Activated naive CD8-positive, alpha-beta T cell treated with anti-CD3 and anti-CD28 coated beads, Interleukin-2, amount 50 U/mL, for 16 hours (primary cell): ENCODE results near the gene EFR3B.
"Not testable (repeated sequence)": the region's sequence is repeated elsewhere in the genome, so short reads cannot be mapped to it uniquely, and the experiment has no call there.

Experiments
- DNase-seq: peaks from one replicate; pipeline ENCODE4 v3.0.0-alpha.2; 2020; ENCODE audit warnings: low read depth, low spot score

The EFR3B gene

DNA sequence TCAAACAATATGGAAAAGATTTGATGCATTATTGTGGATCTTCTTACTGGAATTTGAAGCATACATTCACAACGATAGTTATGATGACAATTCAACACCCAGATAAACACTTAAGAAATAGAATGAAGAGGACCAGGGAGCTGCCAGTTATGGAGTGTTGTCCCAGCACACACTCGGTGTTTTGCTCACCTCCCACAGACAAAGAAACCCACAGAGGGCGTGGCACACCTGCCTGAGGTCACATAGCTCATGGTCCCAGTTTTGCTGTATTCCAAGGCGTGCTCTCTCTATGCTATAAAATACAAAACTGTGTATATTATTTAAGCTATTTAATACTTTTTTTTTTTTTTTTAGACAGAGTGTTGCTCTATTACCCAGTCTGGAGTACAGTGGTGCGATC is 31.1 kb downstream of the EFR3B start:
- no peak for DNase-seq

DNA sequence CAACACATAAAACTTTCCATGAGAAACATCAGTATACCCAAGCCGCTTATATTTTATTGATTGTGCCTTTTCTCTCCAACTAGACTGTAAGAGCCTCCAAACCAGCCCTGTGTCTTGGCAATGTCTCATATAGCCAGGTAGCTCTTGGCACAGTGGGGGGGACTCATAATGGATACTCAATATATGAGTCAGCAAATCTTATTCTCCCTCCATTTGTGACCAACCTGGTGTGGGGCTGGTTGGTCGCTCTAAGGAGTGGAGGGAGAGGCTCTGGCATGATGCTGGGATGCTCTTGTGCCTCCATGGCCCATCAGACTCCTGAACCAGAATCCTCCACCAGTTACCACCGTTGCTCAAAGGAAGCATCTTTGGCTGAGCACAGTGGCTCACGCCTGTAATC is 32.0 kb downstream of the EFR3B start:
- DNase-seq, result no peak

DNA sequence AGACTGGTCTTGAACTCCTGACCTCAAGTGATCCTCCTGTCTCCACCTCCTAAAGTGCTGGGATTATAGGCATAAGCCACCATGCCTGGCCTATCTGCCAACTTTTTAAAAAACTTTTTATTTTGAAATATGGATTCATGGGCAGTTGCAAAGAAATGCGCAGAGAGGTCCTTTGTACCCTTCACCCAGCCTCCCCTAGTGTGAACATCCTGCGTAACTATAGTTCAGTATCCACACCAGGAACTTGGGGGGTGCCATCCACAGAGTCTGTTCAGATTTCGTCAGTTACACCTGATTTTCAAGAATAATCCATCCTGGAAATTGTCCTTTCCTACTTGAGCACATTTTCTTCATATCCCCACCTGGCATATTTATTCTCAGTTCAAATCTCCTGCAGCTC is 33.0 kb downstream of the EFR3B start:
- DNase-seq, result no peak

DNA sequence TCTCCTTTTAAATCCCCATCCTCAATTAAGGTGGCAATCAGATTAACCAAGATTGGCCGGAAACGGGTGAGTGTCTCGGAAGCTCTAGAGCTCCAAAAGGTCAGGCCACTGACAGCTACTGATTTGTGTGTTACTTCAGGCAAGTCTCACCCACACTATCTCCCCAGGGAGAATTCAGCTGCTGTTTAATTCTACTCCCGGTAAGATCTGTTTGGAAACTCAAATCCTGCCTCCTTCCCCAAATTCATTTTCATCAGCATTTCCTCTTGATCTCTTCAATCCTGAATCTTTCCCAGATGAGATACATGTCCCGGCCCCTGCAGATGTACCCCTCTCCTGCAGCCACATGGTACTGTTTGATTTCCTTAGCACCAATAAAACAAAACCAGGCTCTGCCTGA is 34.9 kb downstream of the EFR3B start:
- DNase-seq, result no peak

- no peak for DNase-seq
These were observed 35.9 kb downstream of the EFR3B start for GRCh38 chr2:25077789-25078169.

GRCh38 chr2:25078170-25079049 is 36.5 kb downstream of the EFR3B start:
- DNase-seq, result no peak

DNA sequence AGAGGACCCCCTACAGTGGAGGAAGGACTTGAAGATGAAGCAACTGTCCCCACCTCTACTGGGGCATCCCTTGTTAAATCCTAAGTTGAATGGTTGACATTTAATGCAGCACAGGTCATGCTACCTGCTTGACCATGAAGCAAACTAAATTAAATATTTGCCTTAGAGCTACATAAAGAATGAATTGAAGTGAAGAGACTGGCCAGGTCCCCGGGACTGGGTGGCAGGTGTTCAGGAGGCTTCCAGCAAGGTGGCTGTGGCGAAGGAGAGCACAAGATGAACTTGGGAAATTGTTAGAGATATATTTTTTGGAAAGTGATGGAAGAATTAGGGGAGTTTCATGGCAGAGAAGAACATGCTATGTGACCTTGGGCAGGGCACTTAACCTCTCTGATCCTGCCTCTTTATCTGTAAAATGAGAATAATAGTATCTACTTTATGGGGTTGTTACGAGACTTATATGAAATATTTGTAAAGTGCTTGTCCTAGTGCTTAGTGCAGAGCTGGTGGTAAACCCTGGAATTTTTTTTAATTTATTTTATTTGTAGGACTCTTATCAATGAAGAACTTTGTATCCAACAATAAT is 37.3 kb downstream of the EFR3B start:
- DNase-seq, result no peak

- no peak for DNase-seq
These were observed 39.4 kb downstream of the EFR3B start for GRCh38 chr2:25081237-25081790.

DNA sequence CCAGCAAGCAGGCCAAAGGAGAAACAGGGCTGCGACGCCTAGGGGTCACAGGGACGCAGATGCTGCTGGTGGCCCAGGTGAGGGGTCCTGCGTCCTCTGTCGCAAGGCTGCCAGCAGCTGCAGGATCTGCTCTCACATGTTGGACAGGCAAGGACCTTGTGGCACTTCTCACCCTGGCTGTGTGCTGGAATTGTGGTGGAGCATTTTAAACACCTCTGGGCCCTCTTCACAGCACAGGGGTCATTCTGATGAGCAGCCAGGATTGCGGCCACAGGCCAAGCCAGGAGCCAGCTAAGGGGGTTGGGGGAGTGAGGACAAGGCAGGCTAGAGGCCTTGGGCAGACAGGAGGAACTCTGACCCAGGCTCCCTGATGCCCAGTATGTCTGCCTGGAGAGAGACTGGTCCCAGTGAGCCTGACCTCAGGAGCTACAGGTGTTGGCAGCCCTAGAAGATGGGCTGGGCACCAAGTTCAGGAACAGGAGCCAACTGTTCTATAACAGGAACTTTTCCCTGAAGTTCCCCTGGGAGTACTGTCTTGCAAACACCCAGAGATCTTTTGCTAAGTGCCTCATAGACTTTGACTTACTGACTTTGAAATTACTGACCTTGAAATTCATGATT is 40.2 kb downstream of the EFR3B start:
- DNase-seq, result no peak

DNA sequence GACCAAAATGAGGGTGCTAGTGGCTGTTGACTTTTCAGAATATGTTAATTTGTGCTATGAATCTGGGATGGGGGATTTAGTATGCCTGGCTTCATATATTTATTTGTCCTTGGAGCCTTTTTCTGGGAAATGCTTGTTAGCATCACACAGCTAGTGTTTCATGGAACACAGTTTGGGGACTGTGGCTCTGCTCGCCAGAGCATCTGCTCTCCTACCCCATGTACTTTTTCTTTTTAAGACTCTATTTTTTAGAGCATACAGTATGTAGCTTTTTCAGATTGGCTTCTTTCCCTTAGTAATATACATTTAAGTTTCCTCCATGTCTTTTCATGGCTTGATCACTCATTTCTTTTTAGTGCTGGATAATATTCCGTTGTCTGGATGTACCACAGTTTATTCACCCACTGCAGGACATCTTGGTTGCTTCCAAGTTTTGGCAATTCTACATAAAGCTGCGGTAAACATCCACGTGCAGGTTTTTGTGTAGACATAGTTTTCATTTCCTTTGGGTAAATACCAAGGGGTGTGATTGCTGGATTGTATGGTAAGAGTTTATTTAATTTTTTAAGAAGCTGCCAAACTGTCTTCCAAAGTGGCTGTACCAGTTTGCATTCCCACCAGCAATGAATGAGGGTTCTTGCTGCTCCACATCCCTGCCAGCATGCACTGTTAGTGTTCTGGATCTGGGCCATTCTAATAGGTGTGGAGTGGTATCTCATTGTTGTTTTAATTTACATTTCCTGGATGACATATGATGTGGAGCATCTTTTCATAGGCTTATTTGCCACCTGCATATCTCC is 44.1 kb downstream of the EFR3B start:
- DNase-seq, result no peak

DNA sequence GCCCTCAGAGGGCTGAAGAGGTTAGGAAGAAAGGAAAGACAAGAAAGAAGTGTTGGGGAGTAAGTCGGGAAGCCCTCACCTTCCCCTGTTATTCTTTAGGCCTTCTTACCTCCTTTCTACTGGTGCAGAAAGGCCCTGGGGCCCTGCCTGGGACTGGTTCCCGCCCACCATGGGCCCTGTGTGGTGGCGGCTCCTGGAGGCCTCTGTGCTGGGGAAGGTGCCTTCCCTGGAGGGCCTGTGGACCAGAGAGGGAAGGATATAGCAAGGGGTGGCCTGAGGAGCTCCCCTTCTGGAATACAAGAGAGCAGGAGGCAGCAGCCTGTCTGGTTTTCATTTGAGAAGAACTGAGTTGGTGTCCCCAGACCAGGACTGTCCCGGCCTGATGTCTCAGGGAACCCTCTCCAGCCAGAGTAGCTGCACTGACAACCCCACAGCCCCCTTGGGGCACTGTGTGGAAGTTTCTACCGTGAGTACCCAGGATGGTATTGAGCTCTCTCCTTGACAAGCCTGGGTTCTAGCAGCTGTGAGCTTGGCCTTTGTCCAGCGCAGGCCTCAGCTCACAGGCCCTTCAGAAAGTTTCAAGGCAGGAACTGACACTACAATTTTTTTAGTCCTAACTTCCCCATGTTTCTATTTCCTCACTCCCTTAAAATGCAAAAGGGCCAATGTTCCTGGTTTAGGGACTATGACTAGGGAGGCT is 47.1 kb downstream of the EFR3B start:
- no peak for DNase-seq

DNA sequence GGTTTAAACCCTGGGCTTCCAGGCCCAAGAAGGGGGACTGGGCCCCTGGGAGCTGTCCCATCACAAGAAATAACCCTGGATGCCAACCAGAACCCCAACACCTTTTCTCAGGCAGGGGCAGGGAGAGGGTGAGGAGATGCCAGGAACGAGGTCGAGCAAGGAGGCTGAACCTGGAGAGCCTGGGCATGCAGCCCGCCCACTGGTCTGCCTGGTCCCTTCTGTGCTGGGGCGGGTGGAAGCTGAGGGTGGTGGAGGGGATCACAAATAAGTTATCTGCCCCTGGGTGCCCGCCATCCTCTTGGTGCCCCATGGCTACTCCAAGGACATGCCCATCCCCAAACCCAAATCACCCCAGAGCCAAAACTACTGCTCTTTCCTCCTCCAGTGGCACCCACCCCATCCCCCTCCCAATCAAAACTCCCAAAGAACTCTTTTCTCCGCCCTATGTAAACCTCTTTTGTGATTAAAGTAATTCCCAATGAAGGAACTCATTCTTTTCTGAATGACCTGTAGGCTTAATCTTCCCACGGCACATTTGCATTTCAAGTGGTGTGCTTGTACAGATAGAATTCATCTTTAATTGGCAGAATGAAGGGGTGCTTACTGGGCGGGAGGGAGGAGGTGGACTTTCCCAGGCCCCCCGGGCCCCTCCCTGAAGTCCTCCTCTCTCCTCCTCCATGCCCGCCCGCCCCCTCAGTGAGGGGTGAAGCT is 47.9 kb downstream of the EFR3B start:
- no peak for DNase-seq

GRCh38 chr2:25090801-25091200 is 48.9 kb downstream of the EFR3B start:
- DNase-seq, result no peak

- DNase-seq, result no peak
These were observed 49.4 kb downstream of the EFR3B start for GRCh38 chr2:25091265-25091664.

- DNase-seq, result no peak
These were observed 56.2 kb downstream of the EFR3B start for GRCh38 chr2:25098056-25098455.

GRCh38 chr2:25098670-25099486 is 57.0 kb downstream of the EFR3B start:
- no peak for DNase-seq

DNA sequence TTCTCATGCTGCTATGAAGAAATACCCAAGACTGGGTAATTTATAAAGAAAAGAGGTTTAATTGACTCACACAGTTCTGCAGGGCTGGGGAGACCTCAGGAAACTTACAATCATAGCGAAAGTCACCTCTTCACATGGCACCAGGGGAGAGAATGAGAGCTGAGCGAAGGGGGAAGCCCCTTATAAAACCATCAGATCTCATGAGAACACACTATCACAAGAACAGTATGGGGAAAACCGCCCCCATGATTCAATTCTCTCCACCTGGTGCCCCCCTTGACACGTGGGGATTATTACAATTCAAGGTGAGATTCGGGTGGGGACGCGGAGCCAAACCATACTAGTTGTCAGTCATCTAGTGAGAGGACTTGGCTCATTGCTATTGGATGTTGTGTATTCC is 60.5 kb downstream of the EFR3B start:
- DNase-seq, result not testable (repeated sequence)

- DNase-seq, result no peak
These were observed 61.5 kb downstream of the EFR3B start for GRCh38 chr2:25103287-25103871.

DNA sequence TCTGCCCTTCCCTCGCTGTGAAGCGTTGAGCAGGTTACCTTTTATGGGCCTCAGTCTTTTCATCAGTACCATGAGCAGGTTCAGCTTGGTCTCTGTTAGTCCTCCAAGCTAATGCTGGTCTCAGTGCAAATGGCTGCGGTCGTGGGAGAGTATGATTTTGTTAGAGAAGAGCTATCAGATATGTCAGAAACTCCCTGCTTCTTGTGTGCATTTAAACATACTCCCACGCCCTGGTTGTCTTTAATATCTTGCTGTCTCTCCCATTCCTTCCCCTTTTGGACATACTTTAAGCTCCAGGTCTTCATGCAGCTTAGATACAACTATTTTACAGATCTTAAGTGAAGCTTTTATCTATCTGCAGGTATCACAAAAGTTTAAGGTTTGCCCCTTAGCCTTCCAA is 62.9 kb downstream of the EFR3B start:
- DNase-seq, result no peak
